SJSA1 (cell line): ENCODE measurements around the gene FYN. TPM values are rescaled to one million over a fixed set of nuclear protein-coding genes. Genes with fewer than 3 reads are reported as not detected.

Experiments used
- DNase-seq, 2 experiments: peaks; one replicate each; pipeline ENCODE4 v3.0.0-alpha.2; 2015 to 2020; ENCODE audit warnings: low spot score in 2 of 2, low read depth in 1 of 2
- H3K27ac ChIP-seq: fragments of 250-450 bp; sonication (Bioruptor Pico); 2 replicates; pipeline ENCODE4 v1.5.1; 2020; ENCODE audit warnings: mild to moderate bottlenecking, moderate library complexity
- H3K27me3 ChIP-seq: fragments of 250-450 bp; sonication (Bioruptor Pico); replicated peaks from 2 replicates; pipeline ENCODE4 v1.5.1; 2020; ENCODE audit warnings: mild to moderate bottlenecking, moderate library complexity
- H3K36me3 ChIP-seq: fragments of 250-450 bp; sonication (Bioruptor Pico); 2 replicates; pipeline ENCODE4 v1.5.1; 2020; ENCODE audit warnings: mild to moderate bottlenecking
- H3K4me1 ChIP-seq: fragments of 250-450 bp; sonication (Bioruptor Pico); replicated peaks from 2 replicates; pipeline ENCODE4 v1.6.1; 2021; ENCODE audit warnings: mild to moderate bottlenecking
- H3K4me3 ChIP-seq: fragments of 250-450 bp; sonication (Bioruptor Pico); 2 replicates; pipeline ENCODE4 v1.5.1; 2020; ENCODE audit warnings: mild to moderate bottlenecking
- H3K9me3 ChIP-seq: fragments of 250-450 bp; sonication (Bioruptor Pico); replicated peaks from 2 replicates; pipeline ENCODE4 v1.5.1; 2020; ENCODE audit warnings: mild to moderate bottlenecking
- total RNA-seq: library from RNA; depleted of rRNA; stranded (reverse); fragments of >200 nt; shearing (Covaris generic); gene quantifications from 2 replicates; pipeline ENCODE4 v1.2.3, GENCODE V29; 2014

FYN gene
- total RNA-seq, 1 experiment from 2014 or later, result 53.4 TPM

DNA sequence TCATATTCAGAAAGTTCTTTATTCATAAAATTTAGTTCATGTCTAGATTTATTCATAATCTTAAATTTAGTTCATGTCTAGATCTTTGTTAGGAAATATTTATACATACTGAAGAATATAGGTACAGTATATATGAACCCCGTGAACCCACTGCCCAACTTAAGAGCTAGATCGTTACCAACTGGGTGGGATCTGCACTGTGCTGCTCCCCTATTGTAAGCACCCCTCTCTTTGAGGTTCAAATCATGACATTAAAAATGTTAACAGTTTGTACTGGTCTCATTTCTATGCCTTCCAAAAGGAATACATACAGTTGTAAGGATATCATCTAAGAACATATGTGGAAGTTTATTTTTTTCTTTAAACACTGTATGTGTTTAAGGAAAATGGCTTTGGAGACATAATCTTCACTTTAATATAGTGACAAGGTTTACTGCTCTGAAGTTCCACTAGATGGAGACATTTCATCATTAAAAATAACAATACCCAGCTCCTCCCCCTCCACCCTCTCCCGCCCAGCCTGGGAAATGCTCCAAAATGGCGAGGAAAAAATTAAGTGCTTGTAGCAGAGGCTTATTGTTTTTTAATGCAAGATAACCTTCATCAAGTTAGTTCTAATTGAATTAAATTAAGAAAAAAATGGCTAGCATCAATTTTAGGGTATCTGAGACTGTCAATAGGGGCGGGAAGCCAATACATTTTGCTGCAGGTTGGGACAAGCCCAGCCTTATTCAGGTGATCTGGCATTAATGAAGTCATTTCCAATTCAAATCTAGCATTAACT is 163.4 kb downstream of the FYN start:
- peaks cover 17% of the 10 kb centered on the region for H3K4me1 ChIP-seq
- no peak overlapping the region for H3K27ac ChIP-seq
- no peaks in the 10 kb centered on the region for H3K27me3 ChIP-seq
- peaks cover 6% of the 10 kb centered on the region for H3K36me3 ChIP-seq
- DNase-seq, result peak; percentile 58 to 67
- H3K4me3 ChIP-seq, result no peak overlapping the region
- H3K9me3 ChIP-seq, result no peaks in the 10 kb centered on the region

DNA sequence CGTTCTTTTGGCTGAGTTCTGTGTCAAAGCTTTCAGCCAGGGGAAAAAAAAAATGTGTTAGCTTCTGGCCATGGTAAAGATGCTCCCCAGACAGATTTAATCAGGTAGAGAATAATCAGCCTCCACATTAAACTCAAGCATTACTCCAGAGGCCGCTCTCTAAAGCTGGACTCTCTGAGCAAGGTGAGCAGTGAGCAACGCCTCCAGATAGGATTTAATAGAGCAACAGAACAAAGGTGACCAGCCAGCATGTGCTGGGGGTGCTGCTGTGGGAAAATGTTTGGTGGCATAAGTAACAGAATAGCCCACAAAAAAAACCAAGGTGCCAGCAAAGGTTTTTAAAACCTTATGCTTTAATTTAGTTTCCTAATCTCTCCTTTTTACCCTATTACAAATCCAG is 164.1 kb downstream of the FYN start:
- no peak overlapping the region for H3K27ac ChIP-seq
- no peaks in the 10 kb centered on the region for H3K27me3 ChIP-seq
- H3K4me1 ChIP-seq, result peaks cover 17% of the 10 kb centered on the region
- no peak overlapping the region for H3K4me3 ChIP-seq
- H3K9me3 ChIP-seq, result no peaks in the 10 kb centered on the region
- DNase-seq, result no peak
- H3K36me3 ChIP-seq, result peaks cover 6% of the 10 kb centered on the region

DNA sequence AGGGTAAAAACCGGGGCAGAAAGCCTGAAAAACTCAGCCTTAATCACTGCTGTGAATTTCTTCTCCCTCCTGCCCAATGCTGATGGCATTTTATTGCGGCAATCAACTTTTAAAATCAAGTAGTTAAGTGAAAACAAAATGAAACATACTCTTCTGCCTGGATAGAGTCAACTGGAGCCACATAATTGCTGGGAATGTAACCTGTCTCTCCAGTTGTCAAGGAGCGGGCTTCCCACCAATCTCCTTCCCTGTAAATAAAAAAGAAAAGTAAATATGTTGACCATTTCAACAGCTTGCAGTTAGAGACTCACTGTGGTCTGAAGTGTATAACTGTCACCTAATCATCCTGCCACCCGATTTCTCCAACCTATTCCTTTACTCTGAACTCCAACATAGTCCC is 165.5 kb downstream of the FYN start:
- H3K36me3 ChIP-seq, result peaks cover 10% of the 10 kb centered on the region
- no peak overlapping the region for H3K27ac ChIP-seq
- no peak overlapping the region for H3K4me3 ChIP-seq
- no peaks in the 10 kb centered on the region for H3K27me3 ChIP-seq
- H3K9me3 ChIP-seq, result no peaks in the 10 kb centered on the region
- H3K4me1 ChIP-seq, result peaks cover 15% of the 10 kb centered on the region
- DNase-seq, result no peak

DNA sequence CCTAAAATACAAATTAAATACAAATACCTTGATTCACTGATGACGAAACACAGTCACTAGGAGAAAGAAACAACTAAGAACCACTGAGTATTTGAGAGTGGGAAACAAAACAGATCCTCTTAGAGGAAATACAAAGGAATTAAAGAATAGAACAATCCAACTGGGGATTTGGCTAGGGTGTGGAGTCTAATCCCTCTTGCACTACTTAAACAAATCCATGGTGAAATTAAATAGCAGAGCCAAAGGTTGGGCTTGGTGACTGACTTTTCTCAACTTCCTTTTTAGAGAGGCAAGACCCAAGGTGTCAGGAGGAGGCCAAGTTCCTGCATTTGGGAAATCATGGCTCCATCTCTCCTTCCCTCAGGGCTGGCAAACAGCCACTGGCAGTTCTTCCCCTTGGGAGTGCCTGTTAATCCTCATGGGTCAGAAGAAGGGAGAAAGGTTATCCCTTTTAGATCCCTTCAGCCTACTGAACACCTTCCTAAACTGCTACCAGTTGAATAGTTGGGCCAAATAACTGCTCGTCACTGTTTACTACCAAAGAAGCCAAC is 166.3 kb downstream of the FYN start:
- no peak overlapping the region for H3K4me3 ChIP-seq
- no peaks in the 10 kb centered on the region for H3K27me3 ChIP-seq
- DNase-seq, result no peak
- no peaks in the 10 kb centered on the region for H3K9me3 ChIP-seq
- H3K36me3 ChIP-seq, result peaks cover 11% of the 10 kb centered on the region
- no peak overlapping the region for H3K27ac ChIP-seq
- peaks cover 16% of the 10 kb centered on the region for H3K4me1 ChIP-seq

DNA sequence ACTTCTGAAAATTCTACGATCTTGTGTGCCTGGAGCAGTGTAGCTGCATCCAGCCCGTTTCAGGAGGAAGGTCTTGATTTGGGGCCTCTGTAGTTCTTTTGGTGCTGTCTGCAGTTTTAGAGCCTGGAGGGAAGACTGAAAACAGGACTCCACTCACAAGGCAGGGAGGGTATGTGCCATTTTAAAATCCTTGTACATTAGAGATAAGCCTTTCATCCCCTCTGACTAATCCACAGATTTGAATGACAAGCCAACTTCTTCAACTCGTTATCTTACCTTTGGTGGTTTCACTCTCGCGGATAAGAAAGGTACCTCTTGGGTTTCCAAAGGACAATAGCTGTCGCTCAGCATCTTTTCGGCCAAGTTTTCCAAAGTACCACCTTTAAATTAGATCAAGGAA is 169.5 kb downstream of the FYN start:
- Histone ChIP-seq H3K9me3 (no peaks in the 10 kb centered on the region), H3K4me1 (peaks cover 33% of the 10 kb centered on the region), H3K36me3 (peaks cover 16% of the 10 kb centered on the region), H3K27me3 (no peaks in the 10 kb centered on the region), H3K4me3 (no peak overlapping the region), H3K27ac (no peak overlapping the region)
- DNase-seq, result no peak

DNA sequence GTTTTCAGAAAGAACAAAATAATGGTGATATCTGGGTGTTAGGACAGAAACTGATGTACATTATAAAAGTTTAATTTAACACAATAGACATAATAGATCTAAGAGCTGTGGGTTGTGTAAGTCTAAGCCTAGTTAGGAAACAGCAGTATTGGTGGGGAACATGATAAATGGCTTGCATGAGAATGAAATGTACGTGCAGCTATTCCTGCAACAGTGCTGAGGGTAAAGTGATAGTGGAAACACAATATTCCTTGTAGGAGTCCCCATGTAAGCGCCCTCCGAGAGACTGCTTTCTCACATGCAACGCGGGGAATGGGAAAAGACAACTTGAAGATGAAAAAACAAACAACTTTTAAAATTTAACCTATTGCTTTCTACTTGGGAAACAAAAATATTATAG is 171.0 kb downstream of the FYN start:
- Histone ChIP-seq H3K36me3 (peaks cover 22% of the 10 kb centered on the region), H3K27ac (no peak overlapping the region), H3K27me3 (no peaks in the 10 kb centered on the region), H3K9me3 (no peaks in the 10 kb centered on the region), H3K4me1 (peaks cover 33% of the 10 kb centered on the region), H3K4me3 (no peak overlapping the region)
- no peak for DNase-seq

DNA sequence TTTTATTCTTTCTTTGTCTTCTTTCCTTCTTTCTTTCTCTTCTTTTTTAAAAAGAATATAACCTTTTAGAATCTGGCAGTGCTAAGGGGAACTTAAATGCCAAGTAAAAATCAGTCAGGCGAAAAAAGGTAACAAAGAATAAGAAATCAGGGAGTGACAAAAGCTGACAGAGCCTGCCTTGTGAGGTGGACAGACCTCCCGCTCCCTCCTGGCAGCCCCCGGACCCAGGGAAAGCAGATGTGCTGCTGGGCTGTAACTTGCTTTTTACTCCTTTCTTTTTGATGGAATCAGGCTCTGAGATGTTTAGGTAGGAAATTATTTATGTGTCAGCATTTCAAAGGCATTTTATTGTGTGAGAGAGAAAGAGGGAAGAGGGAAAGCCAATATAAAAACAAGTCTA is 172.1 kb downstream of the FYN start:
- H3K4me3 ChIP-seq, result no peak overlapping the region
- H3K4me1 ChIP-seq, result peaks cover 33% of the 10 kb centered on the region
- peak overlapping the region; percentile 45 for H3K27ac ChIP-seq
- peaks cover 22% of the 10 kb centered on the region for H3K36me3 ChIP-seq
- peak in 1 of 2 experiments; percentile 36 for DNase-seq
- H3K9me3 ChIP-seq, result no peaks in the 10 kb centered on the region
- H3K27me3 ChIP-seq, result no peaks in the 10 kb centered on the region

DNA sequence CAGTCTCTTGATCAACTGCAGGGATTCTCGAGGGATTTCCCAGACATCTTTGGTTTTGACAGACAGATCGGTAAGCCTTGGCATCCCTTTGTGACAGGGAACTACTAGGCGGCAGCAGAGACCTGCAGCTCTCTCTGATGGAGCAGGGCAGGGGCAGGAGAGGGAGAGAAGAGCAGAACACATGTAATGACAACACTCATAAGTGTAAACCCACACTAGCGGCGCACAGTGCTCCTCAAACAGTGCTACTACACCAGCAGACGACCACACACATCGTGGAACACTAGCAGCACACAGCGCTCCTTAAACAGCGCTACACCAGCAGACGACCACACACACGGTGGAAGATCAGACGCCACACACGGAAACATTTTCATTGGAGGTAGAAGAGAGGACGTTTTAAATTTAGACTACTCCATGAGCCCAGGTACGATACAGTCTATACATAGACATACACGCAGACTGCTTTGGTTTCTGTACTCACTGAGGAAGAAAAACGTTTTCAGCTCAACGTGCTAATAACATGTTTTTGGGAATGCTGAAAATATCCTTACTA is 173.0 kb downstream of the FYN start:
- H3K27me3 ChIP-seq, result no peaks in the 10 kb centered on the region
- H3K4me1 ChIP-seq, result peaks cover 33% of the 10 kb centered on the region
- H3K9me3 ChIP-seq, result no peaks in the 10 kb centered on the region
- H3K36me3 ChIP-seq, result peaks cover 22% of the 10 kb centered on the region
- 0 out of 2 replicates have a peak overlapping the region, but pooled peaks have one; percentile 4 for H3K4me3 ChIP-seq
- peak overlapping the region; percentile 45 for H3K27ac ChIP-seq
- peak; percentile 91 to 96 for DNase-seq

DNA sequence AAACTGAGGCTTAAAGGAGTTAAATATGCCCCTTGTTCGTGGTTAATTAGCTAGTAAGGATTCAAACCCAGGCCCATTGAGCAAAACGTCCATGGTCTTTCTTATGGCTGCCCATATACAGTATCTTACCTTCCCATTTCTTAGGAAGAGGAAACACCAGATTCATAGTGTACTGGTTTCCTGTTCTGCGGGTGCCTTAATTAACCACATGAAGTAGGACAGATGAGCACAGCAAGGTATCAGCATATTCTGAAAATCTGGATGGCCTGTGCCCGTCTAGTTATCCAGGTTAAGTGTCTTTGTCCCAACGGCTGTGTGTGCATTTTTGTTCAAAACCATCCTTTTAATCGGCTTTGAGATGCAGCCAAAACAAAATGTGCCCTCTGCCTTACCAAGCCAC is 174.1 kb downstream of the FYN start:
- no peak for DNase-seq
- H3K4me1 ChIP-seq, result peaks cover 33% of the 10 kb centered on the region
- H3K36me3 ChIP-seq, result peaks cover 29% of the 10 kb centered on the region
- H3K4me3 ChIP-seq, result no peak overlapping the region
- no peaks in the 10 kb centered on the region for H3K27me3 ChIP-seq
- no peak overlapping the region for H3K27ac ChIP-seq
- no peaks in the 10 kb centered on the region for H3K9me3 ChIP-seq

DNA sequence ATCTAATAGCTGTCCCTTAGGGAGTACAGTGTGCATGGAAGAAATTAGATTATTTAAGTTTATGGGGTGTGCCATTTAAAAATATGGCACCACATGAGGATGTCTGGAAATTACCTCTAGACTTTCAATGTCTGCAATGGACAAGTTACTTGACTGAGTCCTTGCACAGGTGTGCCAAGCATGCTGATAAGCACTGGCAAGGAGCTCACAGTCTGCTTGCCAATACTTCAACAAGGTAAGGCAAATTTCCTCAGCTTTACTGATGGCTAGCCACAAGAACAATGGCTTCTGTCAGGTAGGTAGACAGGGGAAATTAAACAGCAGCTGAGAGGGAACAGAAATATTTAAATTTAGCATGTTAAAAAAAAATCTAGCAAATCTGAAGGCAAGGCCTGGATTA is 176.4 kb downstream of the FYN start:
- Histone ChIP-seq H3K36me3 (peaks cover 42% of the 10 kb centered on the region), H3K9me3 (no peaks in the 10 kb centered on the region), H3K4me3 (no peak overlapping the region), H3K27me3 (no peaks in the 10 kb centered on the region), H3K27ac (no peak overlapping the region), H3K4me1 (peaks cover 29% of the 10 kb centered on the region)
- DNase-seq, result no peak

DNA sequence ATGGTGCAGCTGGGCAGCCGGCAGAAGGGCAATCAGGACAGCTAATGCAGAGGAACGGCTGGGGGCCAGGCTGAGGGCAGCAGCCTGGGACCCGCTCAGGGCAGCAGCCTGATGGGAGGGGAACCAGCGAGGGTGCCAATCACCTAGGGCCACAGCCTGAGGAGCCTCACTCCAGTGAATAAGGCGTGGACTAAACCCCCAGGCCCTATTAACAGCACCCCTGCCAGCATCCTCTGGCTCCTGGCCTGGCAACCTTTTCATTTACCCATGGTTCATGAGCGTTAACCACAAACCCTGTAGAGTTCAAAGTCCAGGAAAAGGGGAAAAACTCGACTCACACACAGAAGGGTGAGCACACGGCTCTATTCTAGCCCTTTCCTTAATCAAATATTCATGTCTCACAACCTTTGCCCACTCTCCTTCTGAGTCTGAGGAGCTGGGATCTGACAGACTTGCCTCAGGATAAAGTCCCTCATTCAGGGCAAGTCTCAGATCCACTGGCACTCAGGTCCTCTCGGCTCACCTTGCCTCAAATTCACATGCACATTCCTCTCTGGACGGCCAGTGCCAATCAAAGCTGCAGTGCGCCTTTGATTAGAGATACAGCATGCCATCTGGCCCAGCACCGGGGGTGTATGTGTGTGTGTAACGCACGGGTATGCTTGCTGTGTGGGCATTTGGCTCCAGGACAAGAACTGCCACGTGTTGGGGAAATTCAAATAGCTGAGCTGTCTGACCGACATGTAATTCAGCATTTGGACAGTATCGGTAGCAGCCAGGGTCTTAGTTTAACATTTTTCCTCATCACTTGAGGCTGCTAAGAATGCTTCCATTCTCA is 180.7 kb downstream of the FYN start:
- Histone ChIP-seq H3K4me1 (0 out of 2 replicates have a peak, but pooled peaks cover 5% of the 10 kb centered on the region), H3K9me3 (no peaks in the 10 kb centered on the region; the same call in 1 of the 2 replicates), H3K27ac (no peak overlapping the region), H3K27me3 (no peaks in the 10 kb centered on the region), H3K4me3 (no peak overlapping the region), H3K36me3 (peaks cover 48% of the 10 kb centered on the region)
- DNase-seq, result no peak

DNA sequence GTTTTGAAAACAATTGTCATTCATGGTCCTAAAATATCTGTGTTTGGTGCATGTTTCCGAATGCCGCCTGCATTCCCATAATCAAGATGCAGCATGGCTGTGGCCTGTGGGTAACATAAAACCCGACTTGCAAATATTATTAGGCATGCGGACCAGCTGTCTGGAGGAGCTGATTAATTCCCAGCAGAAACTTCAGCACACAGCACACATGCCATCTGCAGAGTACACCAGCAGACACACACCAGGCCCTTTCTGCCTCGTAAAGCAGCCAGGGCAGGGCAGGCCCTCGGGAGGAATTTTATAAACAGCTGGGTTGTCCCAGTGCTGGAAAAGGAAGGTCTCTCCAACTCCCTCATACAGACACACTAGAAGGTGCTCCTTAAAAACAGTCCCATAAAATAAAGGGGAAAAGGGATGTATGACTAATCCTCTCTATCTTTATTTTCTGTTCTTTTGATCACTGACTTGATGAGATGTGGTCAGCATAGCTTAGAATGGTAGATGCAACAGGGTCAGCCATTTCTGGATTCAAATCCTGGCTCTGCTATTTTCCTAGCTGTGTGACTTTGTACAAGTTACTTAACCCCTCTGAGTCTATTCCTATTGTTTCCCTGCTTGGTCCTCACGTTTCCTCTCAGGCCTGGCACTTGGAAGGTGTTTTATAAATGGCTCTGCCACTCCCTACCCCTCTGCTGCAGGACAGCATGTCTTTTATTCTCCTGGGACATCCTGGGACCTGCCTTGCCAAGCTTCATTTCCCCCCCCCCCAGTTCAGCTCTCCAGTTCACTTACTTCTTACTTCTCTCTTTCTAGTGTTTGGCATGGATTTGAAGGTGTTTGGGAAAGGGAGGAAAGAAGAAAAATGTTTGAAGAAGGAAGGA is 181.7 kb downstream of the FYN start:
- no peak for DNase-seq
- no peak overlapping the region for H3K4me3 ChIP-seq
- no peaks in the 10 kb centered on the region for H3K27me3 ChIP-seq
- 0 out of 2 replicates have a peak, but pooled peaks cover 5% of the 10 kb centered on the region for H3K4me1 ChIP-seq
- peaks cover 48% of the 10 kb centered on the region for H3K36me3 ChIP-seq
- H3K9me3 ChIP-seq, result no peaks in the 10 kb centered on the region; the same call in 1 of the 2 replicates
- H3K27ac ChIP-seq, result no peak overlapping the region

DNA sequence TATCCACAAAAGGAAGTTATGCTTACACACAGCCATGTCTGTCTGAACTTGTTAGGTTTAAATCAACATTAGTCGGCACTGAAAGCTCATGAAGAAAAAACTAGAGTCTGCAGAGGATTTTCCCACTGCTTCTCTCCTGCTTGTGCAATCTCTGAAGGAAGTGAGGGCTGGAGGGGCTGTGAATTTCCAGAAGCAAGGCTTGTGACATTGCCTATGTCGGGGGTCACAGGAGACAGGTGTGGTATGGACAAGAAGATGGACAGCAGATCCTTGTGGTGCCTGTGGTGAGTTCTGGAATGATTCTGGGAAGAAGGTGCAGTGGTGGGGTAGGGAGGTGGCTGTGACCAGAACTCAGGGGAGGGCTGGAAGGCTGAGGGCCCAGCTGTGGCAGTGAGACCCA is 183.3 kb downstream of the FYN start:
- no peak overlapping the region for H3K27ac ChIP-seq

More for the DNA sequence above, 183.3 kb downstream of the FYN start:
- no peaks in the 10 kb centered on the region for H3K27me3 ChIP-seq
- no peak overlapping the region for H3K4me3 ChIP-seq
- 0 out of 2 replicates have a peak, but pooled peaks cover 5% of the 10 kb centered on the region for H3K4me1 ChIP-seq
- peaks cover 56% of the 10 kb centered on the region for H3K36me3 ChIP-seq
- H3K9me3 ChIP-seq, result no peaks in the 10 kb centered on the region; the same call in 1 of the 2 replicates
- no peak for DNase-seq
